Smooth muscle cell (in vitro differentiated cells): ENCODE data around the gene TSPAN18. TPM values are rescaled to one million over a fixed set of nuclear protein-coding genes. Genes with fewer than 3 reads are reported as not detected.

Experiments
- DNase-seq: peaks from one replicate; lab custom pipeline; 2025; ENCODE audit not compliant: unreplicated experiment; lab: John Stamatoyannopoulos, UW
- H2AFZ ChIP-seq: fragments of 200-600 bp; sonication (generic); 2 replicates; pipeline ENCODE4 v1.6.0; 2016; ENCODE audit warnings: antibody characterized with exemption, low read depth, mild to moderate bottlenecking
- H3F3A ChIP-seq: fragments of 200-600 bp; sonication (generic); 2 replicates; pipeline ENCODE4 v1.6.0; 2017; ENCODE audit warnings: antibody characterized with exemption, low read depth
- H3K27ac ChIP-seq: fragments of 200-600 bp; sonication (generic); 2 replicates; pipeline ENCODE4 v1.5.1; 2016; ENCODE audit warnings: low read depth, mild to moderate bottlenecking
- H3K27me3 ChIP-seq: fragments of 200-600 bp; sonication (generic); 2 replicates; pipeline ENCODE4 v1.6.1; 2016; ENCODE audit warnings: low read depth, mild to moderate bottlenecking
- H3K36me3 ChIP-seq: fragments of 200-600 bp; sonication (generic); 2 replicates; pipeline ENCODE4 v1.5.1; 2016; ENCODE audit warnings: low read depth
- H3K4me1 ChIP-seq: fragments of 200-600 bp; sonication (generic); 2 replicates; pipeline ENCODE4 v1.5.1; 2016; ENCODE audit warnings: low read depth
- H3K4me2 ChIP-seq: fragments of 200-600 bp; sonication (generic); 2 replicates; pipeline ENCODE4 v1.6.0; 2016; ENCODE audit warnings: mild to moderate bottlenecking
- H3K4me3 ChIP-seq: fragments of 200-600 bp; sonication (generic); 2 replicates; pipeline ENCODE4 v1.5.1; 2016; ENCODE audit warnings: mild to moderate bottlenecking
- H3K79me2 ChIP-seq: fragments of 200-600 bp; sonication (generic); 2 replicates; pipeline ENCODE4 v1.6.0; 2016; ENCODE audit warnings: low read depth, mild to moderate bottlenecking
- H3K9ac ChIP-seq: fragments of 200-600 bp; sonication (generic); 2 replicates; pipeline ENCODE4 v1.6.0; 2016; ENCODE audit warnings: low read depth
- H3K9me3 ChIP-seq: fragments of 200-600 bp; sonication (generic); replicated peaks from 2 replicates; pipeline ENCODE4 v1.5.1; 2016; ENCODE audit warnings: low read depth
- H4K20me1 ChIP-seq: fragments of 200-600 bp; sonication (generic); 2 replicates; pipeline ENCODE4 v1.6.0; 2016; ENCODE audit warnings: low read depth
- WGBS: methylation state at CpG from one replicate; pipeline ENCODE4 v1.1.7; 2016; ENCODE audit warnings: low lambda C conversion rate; 5-methylcytosine and 5-hydroxymethylcytosine counted together
- polyA plus RNA-seq: library from polyadenylated mRNA; unstranded; fragments of >200 nt; fragmentation: Nextera tagmentation; extraction: Ambion mirVana; gene quantifications from 2 replicates; pipeline ENCODE4 v1.2.1, GENCODE V29; 2016
- total RNA-seq: library from RNA; depleted of rRNA; stranded (reverse); fragments of >200 nt; gene quantifications from 2 replicates; pipeline ENCODE4 v1.2.3, GENCODE V29; 2014
- TF ChIP-seq, protein P1 (sequence below): fragments of 200-600 bp; sonication (generic); IDR thresholded peaks from 2 replicates; pipeline ENCODE4 v1.5.1; 2017; ENCODE audit warnings: borderline replicate concordance, mild to moderate bottlenecking, antibody characterized with exemption; ENCODE audit not compliant: insufficient read depth, poor library complexity, severe bottlenecking

Gene TSPAN18
- total and polyA plus RNA-seq, 2 experiments from 2014 or later, result 3.4 to 15.3 TPM

DNA sequence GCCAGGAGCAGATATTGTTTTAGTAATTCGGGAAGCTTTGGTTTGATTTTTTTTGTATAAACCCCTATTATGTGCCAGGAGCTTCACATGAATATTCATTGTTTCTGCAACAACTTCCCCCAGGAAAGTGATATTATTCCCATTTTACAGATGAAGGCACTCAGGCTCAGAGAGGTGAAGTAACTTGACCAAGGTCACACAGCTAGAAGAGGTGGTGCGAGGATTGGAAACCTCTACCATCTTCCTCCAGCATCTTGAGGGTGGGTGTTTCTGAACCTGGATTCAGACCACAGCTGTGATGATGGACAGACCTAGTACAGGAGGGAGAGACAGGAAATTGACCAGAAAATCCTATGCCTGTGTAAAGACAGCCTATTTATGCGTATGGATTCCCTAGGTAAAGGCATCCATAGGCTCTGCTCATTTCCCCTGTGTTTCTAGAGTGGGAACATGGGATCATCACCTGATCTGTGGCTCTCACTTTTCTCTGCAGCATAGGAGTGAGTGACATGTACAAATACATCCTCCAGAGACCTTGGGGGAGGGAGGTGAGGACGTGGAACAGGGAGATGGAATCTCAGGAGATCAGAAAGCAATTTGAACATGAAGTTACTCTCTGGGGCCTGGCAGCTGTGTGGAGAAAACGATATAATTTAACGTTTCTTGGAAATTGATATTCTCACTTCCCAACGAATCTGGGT lies 81.4 kb downstream of the TSPAN18 start:
- Histone ChIP-seq H4K20me1 (no peaks in the 10 kb centered on the region), H3F3A (no peaks in the 10 kb centered on the region), H3K4me3 (no peak overlapping the region), H3K27me3 (no peaks in the 10 kb centered on the region), H3K4me1 (peaks cover 8% of the 10 kb centered on the region), H3K9me3 (no peaks in the 10 kb centered on the region), H3K9ac (no peak overlapping the region), H3K79me2 (no peaks in the 10 kb centered on the region), H3K27ac (no peak overlapping the region), H3K4me2 (no peak overlapping the region), H2AFZ (no peak overlapping the region), H3K36me3 (no peaks in the 10 kb centered on the region)
- DNase-seq, result no peak
- 91% methylated on average over 7 of the region's 7 CpGs for WGBS
- TF ChIP-seq, protein P1, sequence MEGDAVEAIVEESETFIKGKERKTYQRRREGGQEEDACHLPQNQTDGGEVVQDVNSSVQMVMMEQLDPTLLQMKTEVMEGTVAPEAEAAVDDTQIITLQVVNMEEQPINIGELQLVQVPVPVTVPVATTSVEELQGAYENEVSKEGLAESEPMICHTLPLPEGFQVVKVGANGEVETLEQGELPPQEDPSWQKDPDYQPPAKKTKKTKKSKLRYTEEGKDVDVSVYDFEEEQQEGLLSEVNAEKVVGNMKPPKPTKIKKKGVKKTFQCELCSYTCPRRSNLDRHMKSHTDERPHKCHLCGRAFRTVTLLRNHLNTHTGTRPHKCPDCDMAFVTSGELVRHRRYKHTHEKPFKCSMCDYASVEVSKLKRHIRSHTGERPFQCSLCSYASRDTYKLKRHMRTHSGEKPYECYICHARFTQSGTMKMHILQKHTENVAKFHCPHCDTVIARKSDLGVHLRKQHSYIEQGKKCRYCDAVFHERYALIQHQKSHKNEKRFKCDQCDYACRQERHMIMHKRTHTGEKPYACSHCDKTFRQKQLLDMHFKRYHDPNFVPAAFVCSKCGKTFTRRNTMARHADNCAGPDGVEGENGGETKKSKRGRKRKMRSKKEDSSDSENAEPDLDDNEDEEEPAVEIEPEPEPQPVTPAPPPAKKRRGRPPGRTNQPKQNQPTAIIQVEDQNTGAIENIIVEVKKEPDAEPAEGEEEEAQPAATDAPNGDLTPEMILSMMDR, result no peak

GRCh38 chr11:44809283-44809682 lies 82.5 kb downstream of the TSPAN18 start:
- WGBS, result 82% methylated on average over 6 of the region's 6 CpGs
- no peak overlapping the region for H2AFZ ChIP-seq
- H4K20me1 ChIP-seq, result no peaks in the 10 kb centered on the region
- no peaks in the 10 kb centered on the region for H3F3A ChIP-seq
- no peak for DNase-seq
- no peak overlapping the region for H3K9ac ChIP-seq
- no peak overlapping the region for H3K4me3 ChIP-seq
- H3K79me2 ChIP-seq, result no peaks in the 10 kb centered on the region
- H3K9me3 ChIP-seq, result no peaks in the 10 kb centered on the region
- no peaks in the 10 kb centered on the region for H3K36me3 ChIP-seq
- no peaks in the 10 kb centered on the region for H3K27me3 ChIP-seq
- TF ChIP-seq, protein P1, result no peak
- no peak overlapping the region for H3K4me2 ChIP-seq
- H3K4me1 ChIP-seq, result peaks cover 16% of the 10 kb centered on the region
- no peak overlapping the region for H3K27ac ChIP-seq

DNA sequence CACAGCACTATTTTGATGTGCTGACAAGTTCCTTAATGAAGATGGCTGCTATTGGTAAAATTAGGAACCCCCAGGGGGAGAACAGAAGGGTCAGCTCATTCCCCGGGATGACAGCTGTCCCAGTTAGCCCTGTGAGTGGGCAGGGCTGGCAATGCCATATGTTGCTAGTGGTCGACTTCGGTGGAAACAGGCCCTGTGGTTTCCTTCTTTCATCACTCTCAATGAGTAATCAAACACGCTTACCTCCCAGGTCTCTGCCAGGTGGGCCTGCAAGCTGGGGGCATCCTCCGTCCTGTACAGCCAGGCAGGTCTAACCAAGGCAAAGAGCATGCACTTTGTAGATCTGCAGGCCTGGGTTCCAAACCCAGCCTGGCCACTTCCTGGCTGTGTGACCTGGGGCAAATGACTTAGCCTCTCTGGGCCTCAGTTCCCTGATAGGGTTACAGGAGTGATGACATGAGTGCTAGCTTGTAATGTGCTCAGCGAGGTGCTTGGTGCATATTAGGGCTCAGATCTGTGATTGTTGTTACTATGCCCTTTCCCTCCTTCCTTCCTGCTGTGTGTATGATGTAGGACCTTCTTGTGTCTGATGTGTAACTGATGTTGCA lies 85.2 kb downstream of the TSPAN18 start:
- Histone ChIP-seq H3K4me3 (no peak overlapping the region), H3K27me3 (no peaks in the 10 kb centered on the region), H4K20me1 (no peaks in the 10 kb centered on the region), H3K4me1 (peaks cover 11% of the 10 kb centered on the region), H3K9ac (no peak overlapping the region), H3K27ac (no peak overlapping the region), H3F3A (no peaks in the 10 kb centered on the region), H2AFZ (no peak overlapping the region), H3K36me3 (no peaks in the 10 kb centered on the region), H3K9me3 (no peaks in the 10 kb centered on the region), H3K79me2 (no peaks in the 10 kb centered on the region), H3K4me2 (no peak overlapping the region)
- no peak for DNase-seq
- TF ChIP-seq, protein P1, result no peak
- WGBS, result 73% methylated on average over 6 of the region's 6 CpGs
